K562 (cell line): ENCODE measurements around the gene C1QTNF5. TPM values are rescaled to one million over a fixed set of nuclear protein-coding genes. Genes with fewer than 3 reads are reported as not detected.

Experiments used
- ATF2 ChIP-seq: sonication (generic); formaldehyde crosslinking; IDR thresholded peaks from 2 replicates; pipeline ENCODE4 v1.8.1; 2022; ENCODE audit warnings: missing genetic modification reagents
- KDM4B ChIP-seq, 2 experiments: fragments of 450-650 bp in 1 of 2; sonication (generic) in 1 of 2; IDR thresholded peaks; 2 replicates each; pipeline ENCODE4 v1.6.1; 2016 to 2017; ENCODE audit warnings: borderline replicate concordance in 2 of 2, antibody characterized with exemption in 1 of 2, low read depth in 1 of 2, mild to moderate bottlenecking in 1 of 2
- MAFG ChIP-seq: fragments of 450-650 bp; conservative IDR thresholded peaks from 2 replicates; pipeline ENCODE4 v1.6.1; 2016; ENCODE audit warnings: missing genetic modification characterization, missing compliant biosample characterization
- NR4A1 ChIP-seq, 2 experiments: fragments of 250-450 bp in 1 of 2; fragments of 450-650 bp in 1 of 2; sonication (Bioruptor Pico) in 1 of 2; IDR thresholded peaks; 2 replicates each; pipeline versions ENCODE4 v1.4.0 to v1.6.1; 2016 to 2020; ENCODE audit warnings: mild to moderate bottlenecking in 2 of 2, missing compliant biosample characterization in 1 of 2, missing genetic modification characterization in 1 of 2, moderate library complexity in 1 of 2
- PKNOX1 ChIP-seq: fragments of 450-650 bp; IDR thresholded peaks from 2 replicates; pipeline ENCODE4 v1.6.1; 2016
- RCOR1 ChIP-seq, 2 experiments: IDR thresholded peaks; 2 replicates each; pipeline ENCODE4 v1.6.1; 2012; ENCODE audit warnings: low read depth in 2 of 2, low read length in 2 of 2, borderline replicate concordance in 1 of 2, improper control_type of control experiment in 1 of 2
- SMARCA4 ChIP-seq: fragments of 450-650 bp; IDR thresholded peaks from 2 replicates; pipeline ENCODE4 v1.6.1; 2016
- SNIP1 ChIP-seq: fragments of 450-650 bp; IDR thresholded peaks from 2 replicates; pipeline ENCODE4 v1.7.1; 2017; ENCODE audit warnings: low read depth, mild to moderate bottlenecking
- TAF15 ChIP-seq: fragments of 200-400 bp; formaldehyde crosslinking; IDR thresholded peaks from 2 replicates; pipeline ENCODE4 v1.6.1; 2017; ENCODE audit warnings: mild to moderate bottlenecking, low read depth, low read length, moderate library complexity
- TAF9B ChIP-seq: fragments of 450-650 bp; IDR thresholded peaks from 2 replicates; pipeline ENCODE4 v1.6.1; 2018; ENCODE audit warnings: mild to moderate bottlenecking; ENCODE audit not compliant: partially characterized antibody
- TBL1XR1 ChIP-seq, 2 experiments: IDR thresholded peaks; 2 replicates each; pipeline ENCODE4 v1.6.1; 2012; ENCODE audit warnings: improper control_type of control experiment in 2 of 2, low read length in 2 of 2, mild to moderate bottlenecking in 1 of 2
- THRA ChIP-seq: fragments of 450-650 bp; IDR thresholded peaks from 2 replicates; pipeline ENCODE4 v1.6.1; 2017; ENCODE audit warnings: mild to moderate bottlenecking, moderate library complexity
- ZNF766 ChIP-seq: fragments of 200-800 bp; sonication (Bioruptor generic); conservative IDR thresholded peaks from 2 replicates; pipeline ENCODE4 v1.6.1; 2016; ENCODE audit warnings: missing genetic modification characterization, missing compliant biosample characterization
- ZNF780A ChIP-seq: fragments of 250-450 bp; sonication (Bioruptor Pico); IDR thresholded peaks from 2 replicates; pipeline ENCODE4 v1.5.0; 2021; ENCODE audit warnings: mild to moderate bottlenecking
- ZNF785 ChIP-seq: fragments of 250-450 bp; sonication (Bioruptor Pico); IDR thresholded peaks from 2 replicates; pipeline ENCODE4 v1.4.0; 2020; ENCODE audit warnings: mild to moderate bottlenecking
- polyA plus RNA-seq, 8 experiments: library from polyadenylated mRNA; depleted of rRNA in 4 of 8; stranded (reverse) in 5 of 8; unstranded in 3 of 8; fragments of >200 nt; fragmentation: Nextera tagmentation in 2 of 8; fragmentation: Illumina TruSeq in 1 of 8; extraction: Ambion mirVana in 2 of 8; extraction: Trizol in 1 of 8; gene quantifications; 2 replicates each; pipeline versions ENCODE4 v1.2.1 to v1.2.3, GENCODE V29; 2011 to 2014; ENCODE audit warnings: inconsistent platforms in 1 of 8, missing spikeins in 1 of 8
- total RNA-seq, 7 experiments: library from RNA; depleted of rRNA in 6 of 7; stranded (reverse); fragments of >200 nt in 6 of 7; fragmentation: Illumina TruSeq in 2 of 7; extraction: Trizol in 2 of 7; gene quantifications; 2 replicates each; pipeline versions ENCODE4 v1.2.1 to v1.2.3, GENCODE V29; 2011 to 2021; ENCODE audit warnings: low replicate concordance in 1 of 7
- TF ChIP-seq, protein P1 (sequence below): fragments of 250-450 bp; sonication (Bioruptor Pico); IDR thresholded peaks from 2 replicates; pipeline ENCODE4 v1.5.0; 2020; ENCODE audit warnings: mild to moderate bottlenecking
- TF ChIP-seq, protein P2 (sequence below): sonication (generic); formaldehyde crosslinking; IDR thresholded peaks from 2 replicates; pipeline ENCODE4 v1.8.0; 2022; ENCODE audit warnings: mild to moderate bottlenecking, missing genetic modification reagents

Gene C1QTNF5
- total and polyA plus RNA-seq, 9 of the 15 experiments (the other 6 are each of a cell fraction or from before 2014, with no cell fraction given) = 0.07 to 0.76 (median 0.24) TPM; not detected in 1

DNA sequence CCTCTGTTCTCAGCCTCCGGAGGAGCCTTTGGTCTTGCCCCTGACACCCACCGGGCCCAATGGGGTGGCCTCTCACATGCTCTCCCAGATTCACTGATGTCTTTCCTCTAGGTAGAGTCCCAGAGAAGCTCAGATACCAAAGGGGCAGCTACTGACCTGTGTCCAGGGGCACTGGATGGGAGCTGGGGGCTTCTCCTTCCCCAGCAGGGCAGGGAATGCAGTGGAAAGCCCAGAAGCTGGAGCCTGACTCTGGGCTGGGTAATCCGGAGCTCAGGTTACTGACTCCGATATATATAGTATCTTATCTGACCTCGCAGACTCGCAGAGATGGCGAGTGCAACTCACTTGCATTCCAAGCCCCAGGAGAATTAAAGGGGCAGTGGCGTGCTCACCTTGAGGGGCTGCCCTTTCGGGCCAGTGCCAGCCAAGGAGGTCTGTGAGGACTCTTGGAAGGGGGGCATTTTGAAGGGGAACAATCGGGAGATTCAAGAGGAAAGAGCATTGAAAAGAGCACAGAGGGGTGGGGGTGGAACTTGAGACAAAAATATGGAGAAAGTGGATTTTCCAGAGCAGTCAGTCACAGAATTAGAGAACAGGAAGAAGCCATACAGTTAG lies 38.3 kb upstream of the C1QTNF5 start (continued):
- TF ChIP-seq SMARCA4 (peak; percentile 70), SNIP1 (no peak), THRA (no peak), MAFG (tag) (no peak), NR4A1 (CRISPR knock-in tag; IDR thresholded peaks at IDR 0.05) (no peak), NR4A1 (tag; IDR thresholded peaks at IDR 0.05) (no peak), ZNF785 (CRISPR knock-in tag) (no peak), ZNF780A (CRISPR knock-in tag) (no peak), TAF15 (no peak), ATF2 (CRISPR knock-in tag) (no peak), RCOR1 (IDR thresholded peaks at IDR 0.05; ENCODE audit: borderline replicate concordance in 1 of 2, low read depth in 2 of 2, low read length in 2 of 2) (peak in 1 of 2 experiments; percentile 50; a peak in 2 of 4 replicates), TAF9B (no peak), TBL1XR1 (IDR thresholded peaks at IDR 0.05; ENCODE audit: low read length in 2 of 2) (peak in 1 of 2 experiments; percentile 47; a peak in 1 of 4 replicates), PKNOX1 (peak; percentile 58), ZNF766 (CRISPR knock-in tag) (no peak), KDM4B (IDR thresholded peaks at IDR 0.05; ENCODE audit: borderline replicate concordance in 2 of 2, low read depth in 1 of 2) (no peak)
- TF ChIP-seq, protein P1, sequence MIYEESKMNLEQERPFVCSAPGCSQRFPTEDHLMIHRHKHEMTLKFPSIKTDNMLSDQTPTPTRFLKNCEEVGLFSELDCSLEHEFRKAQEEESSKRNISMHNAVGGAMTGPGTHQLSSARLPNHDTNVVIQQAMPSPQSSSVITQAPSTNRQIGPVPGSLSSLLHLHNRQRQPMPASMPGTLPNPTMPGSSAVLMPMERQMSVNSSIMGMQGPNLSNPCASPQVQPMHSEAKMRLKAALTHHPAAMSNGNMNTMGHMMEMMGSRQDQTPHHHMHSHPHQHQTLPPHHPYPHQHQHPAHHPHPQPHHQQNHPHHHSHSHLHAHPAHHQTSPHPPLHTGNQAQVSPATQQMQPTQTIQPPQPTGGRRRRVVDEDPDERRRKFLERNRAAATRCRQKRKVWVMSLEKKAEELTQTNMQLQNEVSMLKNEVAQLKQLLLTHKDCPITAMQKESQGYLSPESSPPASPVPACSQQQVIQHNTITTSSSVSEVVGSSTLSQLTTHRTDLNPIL = no peak
- TF ChIP-seq, protein P2, sequence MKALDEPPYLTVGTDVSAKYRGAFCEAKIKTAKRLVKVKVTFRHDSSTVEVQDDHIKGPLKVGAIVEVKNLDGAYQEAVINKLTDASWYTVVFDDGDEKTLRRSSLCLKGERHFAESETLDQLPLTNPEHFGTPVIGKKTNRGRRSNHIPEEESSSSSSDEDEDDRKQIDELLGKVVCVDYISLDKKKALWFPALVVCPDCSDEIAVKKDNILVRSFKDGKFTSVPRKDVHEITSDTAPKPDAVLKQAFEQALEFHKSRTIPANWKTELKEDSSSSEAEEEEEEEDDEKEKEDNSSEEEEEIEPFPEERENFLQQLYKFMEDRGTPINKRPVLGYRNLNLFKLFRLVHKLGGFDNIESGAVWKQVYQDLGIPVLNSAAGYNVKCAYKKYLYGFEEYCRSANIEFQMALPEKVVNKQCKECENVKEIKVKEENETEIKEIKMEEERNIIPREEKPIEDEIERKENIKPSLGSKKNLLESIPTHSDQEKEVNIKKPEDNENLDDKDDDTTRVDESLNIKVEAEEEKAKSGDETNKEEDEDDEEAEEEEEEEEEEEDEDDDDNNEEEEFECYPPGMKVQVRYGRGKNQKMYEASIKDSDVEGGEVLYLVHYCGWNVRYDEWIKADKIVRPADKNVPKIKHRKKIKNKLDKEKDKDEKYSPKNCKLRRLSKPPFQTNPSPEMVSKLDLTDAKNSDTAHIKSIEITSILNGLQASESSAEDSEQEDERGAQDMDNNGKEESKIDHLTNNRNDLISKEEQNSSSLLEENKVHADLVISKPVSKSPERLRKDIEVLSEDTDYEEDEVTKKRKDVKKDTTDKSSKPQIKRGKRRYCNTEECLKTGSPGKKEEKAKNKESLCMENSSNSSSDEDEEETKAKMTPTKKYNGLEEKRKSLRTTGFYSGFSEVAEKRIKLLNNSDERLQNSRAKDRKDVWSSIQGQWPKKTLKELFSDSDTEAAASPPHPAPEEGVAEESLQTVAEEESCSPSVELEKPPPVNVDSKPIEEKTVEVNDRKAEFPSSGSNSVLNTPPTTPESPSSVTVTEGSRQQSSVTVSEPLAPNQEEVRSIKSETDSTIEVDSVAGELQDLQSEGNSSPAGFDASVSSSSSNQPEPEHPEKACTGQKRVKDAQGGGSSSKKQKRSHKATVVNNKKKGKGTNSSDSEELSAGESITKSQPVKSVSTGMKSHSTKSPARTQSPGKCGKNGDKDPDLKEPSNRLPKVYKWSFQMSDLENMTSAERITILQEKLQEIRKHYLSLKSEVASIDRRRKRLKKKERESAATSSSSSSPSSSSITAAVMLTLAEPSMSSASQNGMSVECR (CRISPR knock-in tag) = no peak
